ENCODE data around the gene GSN. TPM values are rescaled to one million over a fixed set of nuclear protein-coding genes. Genes with fewer than 3 reads are reported as not detected.

Gene GSN
- total RNA-seq, 1 experiment from 2014 or later, result 21.9 TPM

DNA sequence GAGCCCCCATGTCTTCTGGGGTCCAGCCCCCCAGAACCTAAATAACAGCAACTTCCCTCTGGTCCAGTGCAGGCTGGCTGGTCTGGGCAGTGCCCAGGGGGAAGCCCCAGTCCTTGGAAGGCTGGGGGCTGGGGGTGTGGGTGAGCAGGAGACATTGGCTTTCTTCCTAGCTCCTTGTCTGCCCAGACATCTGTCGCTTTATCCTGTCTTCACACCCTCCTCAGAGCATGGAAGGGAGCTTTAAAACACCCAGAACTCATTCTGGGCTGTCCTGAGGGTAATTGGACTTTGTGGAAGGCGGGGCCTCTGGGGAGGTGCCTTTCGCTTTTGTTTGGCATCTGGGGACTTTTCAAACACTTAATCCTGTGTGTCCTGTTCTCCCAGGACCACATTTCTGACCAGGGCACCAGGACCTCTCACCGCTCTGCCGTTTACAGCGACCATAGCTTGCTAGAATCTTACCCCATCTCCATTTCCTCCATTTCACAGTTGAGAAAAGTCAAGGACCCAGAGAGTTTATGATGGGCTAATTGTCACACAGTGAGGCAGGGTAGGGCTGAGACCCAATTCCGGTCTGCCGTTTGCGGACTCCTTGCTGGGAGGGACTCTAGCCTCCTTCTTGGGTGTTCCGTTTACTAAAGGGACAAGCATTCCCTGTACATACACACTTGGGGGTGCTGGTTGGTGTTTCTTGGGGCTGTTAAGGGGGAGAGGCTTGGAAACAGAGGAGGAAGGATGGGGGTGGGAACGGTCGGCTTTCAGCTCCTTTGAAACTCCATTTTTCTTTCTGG, 1.1 kb downstream of the GSN start:
- intact Hi-C loops (cut with micrococcal nuclease), result no loop called here
- peaks cover 18% of the 10 kb centered on the region for H3K4me1 Mint-ChIP-seq (ENCODE audit: insufficient read depth, unreplicated experiment)
- H3K27me3 Mint-ChIP-seq (ENCODE audit: insufficient read depth, unreplicated experiment), result no peaks in the 10 kb centered on the region
- H3K4me3 Mint-ChIP-seq (ENCODE audit: unreplicated experiment), result peak overlapping the region; percentile 75
- H3K27ac Mint-ChIP-seq (ENCODE audit: low read depth, unreplicated experiment), result peak overlapping the region; percentile 80
- H3K36me3 Mint-ChIP-seq (ENCODE audit: insufficient read depth, unreplicated experiment), result no peaks in the 10 kb centered on the region
- TF ChIP-seq, protein P1, sequence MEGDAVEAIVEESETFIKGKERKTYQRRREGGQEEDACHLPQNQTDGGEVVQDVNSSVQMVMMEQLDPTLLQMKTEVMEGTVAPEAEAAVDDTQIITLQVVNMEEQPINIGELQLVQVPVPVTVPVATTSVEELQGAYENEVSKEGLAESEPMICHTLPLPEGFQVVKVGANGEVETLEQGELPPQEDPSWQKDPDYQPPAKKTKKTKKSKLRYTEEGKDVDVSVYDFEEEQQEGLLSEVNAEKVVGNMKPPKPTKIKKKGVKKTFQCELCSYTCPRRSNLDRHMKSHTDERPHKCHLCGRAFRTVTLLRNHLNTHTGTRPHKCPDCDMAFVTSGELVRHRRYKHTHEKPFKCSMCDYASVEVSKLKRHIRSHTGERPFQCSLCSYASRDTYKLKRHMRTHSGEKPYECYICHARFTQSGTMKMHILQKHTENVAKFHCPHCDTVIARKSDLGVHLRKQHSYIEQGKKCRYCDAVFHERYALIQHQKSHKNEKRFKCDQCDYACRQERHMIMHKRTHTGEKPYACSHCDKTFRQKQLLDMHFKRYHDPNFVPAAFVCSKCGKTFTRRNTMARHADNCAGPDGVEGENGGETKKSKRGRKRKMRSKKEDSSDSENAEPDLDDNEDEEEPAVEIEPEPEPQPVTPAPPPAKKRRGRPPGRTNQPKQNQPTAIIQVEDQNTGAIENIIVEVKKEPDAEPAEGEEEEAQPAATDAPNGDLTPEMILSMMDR (IDR thresholded peaks at IDR 0.05; ENCODE audit: unreplicated experiment), result no peak
- H3K9me3 Mint-ChIP-seq (ENCODE audit: unreplicated experiment), result no peaks in the 10 kb centered on the region
- no TSS peak for BruUV-seq (replicated peaks)
- POLR2A ChIA-PET, result interaction anchor here (0.7 to 4.5 kb wide), 23 partner anchors 9 to 766 kb away, joined by 3 to 71 read pairs (median 6); partner anchors contain the start of gene RAB14
- DNase-seq (ENCODE audit: unreplicated experiment), result no peak
- CTCF ChIA-PET, result interaction anchor here (0.6 to 6.6 kb wide), 12 partner anchors 9 to 830 kb away, joined by 3 to 53 read pairs (median 8); partner anchors contain the start of gene RAB14

DNA sequence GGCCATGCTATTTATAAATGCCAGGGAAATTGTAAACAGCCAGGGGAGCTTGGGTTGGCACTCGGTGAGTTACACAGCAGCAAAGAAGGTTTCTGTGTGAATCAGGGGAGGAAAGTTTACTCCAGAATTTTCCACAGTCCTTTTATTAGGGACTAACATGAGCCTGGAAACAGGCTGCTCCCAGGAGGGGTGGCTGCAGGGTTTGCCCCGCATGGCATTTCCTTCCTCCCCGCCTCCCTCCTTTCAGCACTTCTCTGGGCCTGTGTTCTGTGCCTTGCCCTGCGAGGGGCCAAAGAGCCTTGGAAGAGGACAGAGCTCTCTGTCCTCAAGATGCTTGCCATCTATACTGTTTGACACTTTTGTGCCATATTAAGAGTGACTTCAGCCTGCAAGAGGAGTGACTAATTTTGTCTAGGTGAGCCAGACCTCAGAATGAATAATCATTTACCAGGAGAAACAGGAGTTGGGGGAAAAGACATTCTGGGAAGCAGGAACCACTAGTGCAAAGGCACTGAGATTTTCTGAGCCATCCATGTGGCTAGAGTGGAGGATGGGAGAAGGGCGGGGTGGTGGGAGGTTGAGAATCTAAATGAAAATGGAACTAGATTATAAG, 1.8 kb downstream of the GSN start:
- intact Hi-C loops (cut with micrococcal nuclease), result no loop called here
- no peaks in the 10 kb centered on the region for H3K9me3 Mint-ChIP-seq (ENCODE audit: unreplicated experiment)
- peak overlapping the region; percentile 75 for H3K4me3 Mint-ChIP-seq (ENCODE audit: unreplicated experiment)
- BruUV-seq (replicated peaks), result TSS peak; percentile 21
- CTCF ChIA-PET, result interaction anchor here (0.6 to 6.6 kb wide), 9 partner anchors 8 to 830 kb away, joined by 3 to 53 read pairs (median 10); partner anchors contain the start of gene RAB14
- H3K27me3 Mint-ChIP-seq (ENCODE audit: insufficient read depth, unreplicated experiment), result no peaks in the 10 kb centered on the region
- no peak for DNase-seq (ENCODE audit: unreplicated experiment)
- no peaks in the 10 kb centered on the region for H3K36me3 Mint-ChIP-seq (ENCODE audit: insufficient read depth, unreplicated experiment)
- TF ChIP-seq, protein P1 (IDR thresholded peaks at IDR 0.05; ENCODE audit: unreplicated experiment), result no peak
- H3K27ac Mint-ChIP-seq (ENCODE audit: low read depth, unreplicated experiment), result peak overlapping the region; percentile 80
- POLR2A ChIA-PET, result interaction anchor here (1.2 to 4.5 kb wide), 12 partner anchors 8 to 148 kb away, joined by 3 to 71 read pairs (median 9); no protein-coding TSS in a partner anchor
- H3K4me1 Mint-ChIP-seq (ENCODE audit: insufficient read depth, unreplicated experiment), result peaks cover 18% of the 10 kb centered on the region

DNA sequence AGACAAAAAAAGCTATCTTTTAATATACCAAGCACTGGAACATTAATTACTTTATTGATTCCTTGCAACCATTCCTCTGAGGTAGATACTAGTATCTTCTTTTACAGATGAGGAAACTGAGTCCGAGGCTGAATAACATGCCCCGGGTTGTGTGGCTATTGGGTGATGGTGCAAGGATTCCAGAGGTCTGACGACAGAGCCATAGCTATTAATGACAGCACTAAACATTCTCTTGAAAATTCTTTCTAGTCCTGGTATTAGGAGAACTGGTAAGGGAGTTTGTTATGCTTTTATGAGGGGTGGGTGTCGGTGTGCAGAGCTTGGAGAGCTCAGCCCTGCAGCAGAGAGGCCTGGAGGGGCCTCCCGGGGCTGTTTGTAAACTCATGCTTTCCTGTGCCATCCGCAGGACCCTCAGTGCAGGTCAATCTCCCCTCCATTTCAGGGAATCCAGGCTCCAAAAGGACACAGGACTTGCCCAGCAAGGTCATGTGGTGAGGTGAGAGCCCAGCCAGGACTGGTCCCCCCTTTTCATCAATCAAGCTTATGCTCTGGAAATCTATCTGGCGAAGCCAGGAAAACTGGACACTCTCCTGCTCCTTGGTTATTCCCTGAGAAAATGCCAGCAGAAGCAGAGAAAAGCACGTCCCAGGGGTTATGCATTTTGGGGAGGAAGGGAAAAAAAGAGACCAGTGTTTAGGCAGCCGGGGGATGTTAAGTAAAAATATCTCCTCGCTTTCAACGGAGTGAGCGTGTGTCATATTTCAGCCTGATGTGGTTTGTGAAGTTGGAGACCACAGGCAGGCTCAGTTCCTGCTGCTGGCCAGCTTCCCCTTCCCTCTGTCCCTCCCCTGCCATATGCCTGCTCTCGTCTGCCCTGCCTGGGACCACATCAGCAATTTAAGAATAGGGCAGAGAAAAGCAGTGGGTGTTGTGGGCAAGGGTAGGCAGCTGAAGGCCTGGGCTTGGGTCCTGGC, 3.7 kb downstream of the GSN start:
- CTCF ChIA-PET, result interaction anchor here (0.9 to 6.6 kb wide), 7 partner anchors 9 to 128 kb away, joined by 3 to 49 read pairs (median 5); no protein-coding TSS in a partner anchor
- Mint-ChIP-seq H3K36me3 (ENCODE audit: insufficient read depth, unreplicated experiment) (no peaks in the 10 kb centered on the region), H3K4me3 (ENCODE audit: unreplicated experiment) (no peak overlapping the region), H3K27ac (ENCODE audit: low read depth, unreplicated experiment) (no peak overlapping the region), H3K27me3 (ENCODE audit: insufficient read depth, unreplicated experiment) (no peaks in the 10 kb centered on the region), H3K4me1 (ENCODE audit: insufficient read depth, unreplicated experiment) (peaks cover 18% of the 10 kb centered on the region), H3K9me3 (ENCODE audit: unreplicated experiment) (no peaks in the 10 kb centered on the region)
- TF ChIP-seq, protein P1 (IDR thresholded peaks at IDR 0.05; ENCODE audit: unreplicated experiment), result no peak
- intact Hi-C loops (cut with micrococcal nuclease), result no loop called here
- POLR2A ChIA-PET, result interaction anchor here (0.8 to 4.5 kb wide), 2 partner anchors 11 to 127 kb away, joined by 4 to 33 read pairs; no protein-coding TSS in a partner anchor
- no peak for DNase-seq (ENCODE audit: unreplicated experiment)
- BruUV-seq (replicated peaks), result no TSS peak

All from MCF 10A (cell line).